ENCODE results near the gene SLC5A9. TPM values are rescaled to one million over a fixed set of nuclear protein-coding genes. Genes with fewer than 3 reads are reported as not detected.

The SLC5A9 gene
- total and polyA plus RNA-seq, 2 of the 13 experiments (the other 11 are each of a cell fraction or from before 2014, with no cell fraction given): 42.0 to 65.0 TPM

DNA sequence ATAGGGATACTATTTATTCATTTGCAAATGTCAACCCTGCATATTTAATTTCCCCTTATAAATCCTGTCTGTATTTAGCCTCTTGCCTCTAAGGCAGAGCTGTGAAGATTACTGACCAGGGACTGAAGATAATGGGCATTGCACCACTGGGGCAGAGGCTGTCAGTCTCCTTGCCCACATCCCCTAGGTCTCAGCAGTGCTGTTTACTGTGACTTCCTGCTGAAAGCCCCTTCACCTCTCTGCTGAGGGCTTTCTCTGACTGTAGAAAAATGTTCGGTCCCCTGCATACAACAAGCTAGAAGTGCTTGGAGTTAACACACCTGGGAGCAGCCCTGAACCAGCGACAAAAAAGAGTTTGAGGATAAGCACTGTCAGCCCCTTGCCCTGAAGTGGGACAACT, 28.8 kb downstream of the SLC5A9 start (continued):
- TF ChIP-seq ZSCAN5A (CRISPR knock-in tag; IDR thresholded peaks at IDR 0.05; ENCODE audit: borderline replicate concordance): no peak
- no peak for TF ChIP-seq ZNF879 (CRISPR knock-in tag; IDR thresholded peaks at IDR 0.05)
- no peak for TF ChIP-seq DNMT3B (CRISPR knock-in tag; conservative IDR thresholded peaks at IDR 0.05)
- no peak for TF ChIP-seq SIX1 (CRISPR knock-in tag; IDR thresholded peaks at IDR 0.05; ENCODE audit: borderline replicate concordance)

DNA sequence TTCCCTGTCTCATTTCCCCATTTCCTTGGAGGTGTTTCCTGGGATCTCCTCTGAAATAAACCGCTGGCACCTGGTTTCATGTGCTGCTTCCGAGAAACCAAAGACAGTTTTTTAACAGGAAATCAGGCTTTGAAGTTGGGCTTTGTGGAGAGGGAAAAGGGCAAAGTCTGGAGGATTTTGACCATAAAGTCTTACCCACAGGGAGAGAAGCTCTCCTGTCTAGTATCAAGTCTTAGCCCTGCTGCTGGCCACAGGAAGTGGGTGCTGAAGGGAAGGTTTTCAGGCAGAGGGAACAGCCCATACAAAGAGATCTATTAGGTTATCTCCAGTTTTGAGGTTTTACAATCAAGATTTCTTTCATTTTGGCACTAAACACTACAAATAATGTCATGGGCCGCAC, 29.3 kb downstream of the SLC5A9 start:
- no peak overlapping the region for H2AFZ ChIP-seq (ENCODE audit: low read length)
- H3K9me3 ChIP-seq (ENCODE audit: low read length): no peaks in the 10 kb centered on the region
- H3K79me2 ChIP-seq (ENCODE audit: insufficient read depth, low read length): no peaks in the 10 kb centered on the region
- FAIRE-seq (no peak), DNase-seq (ENCODE audit: low spot score) (no peak), ATAC-seq (no peak; the same call in 2 of the 3 replicates)
- H3K4me2 ChIP-seq (ENCODE audit: low read depth, low read length): no peak overlapping the region
- H4K20me1 ChIP-seq (ENCODE audit: insufficient read depth, low read length): no peaks in the 10 kb centered on the region
- H3K9ac ChIP-seq (ENCODE audit: insufficient read depth, low read depth, low read length): no peak overlapping the region
- intact Hi-C loops (cut with micrococcal nuclease; ENCODE audit: unreplicated experiment): no loop called here
- ChIA-PET CTCF (ENCODE audit: low intra/inter-chr PET ratio, low total read pairs) (no interaction called here), POLR2A (interaction anchor here (2.1 kb wide), 1 partner anchor 34 kb away, joined by 4 read pairs; no protein-coding TSS in a partner anchor)
- H3K27me3 ChIP-seq (ENCODE audit: control insufficient read depth in 1 of 2, insufficient read depth in 2 of 2, low read length in 2 of 2): no peaks in the 10 kb centered on the region
- no peak overlapping the region for H3K27ac ChIP-seq (ENCODE audit: extremely low read length, insufficient read depth, low read length)
- H3K4me1 ChIP-seq (ENCODE audit: insufficient read depth, low read length): no peaks in the 10 kb centered on the region
- WGBS (ENCODE audit: low lambda C conversion rate): 93% methylated on average over 3 of the region's 3 CpGs
- in situ Hi-C loops (cut with HindIII; ENCODE audit: extremely low pct_ligation_motif_present, low pct_unique_long_range_greater_than_20kb): no loop called here
- H3K36me3 ChIP-seq (replicated peaks in 1 of 2; ENCODE audit: control insufficient read depth in 1 of 2, insufficient read depth in 2 of 2, low read length in 2 of 2): peaks cover 4 to 17% of the 10 kb centered on the region in 2 experiments; a peak in 3 of 5 replicates
- TF ChIP-seq NBN (conservative IDR thresholded peaks at IDR 0.05): no peak
- BruUV-seq (replicated peaks): no TSS peak
- no peak overlapping the region for H3K4me3 ChIP-seq (replicated peaks in 1 of 3; ENCODE audit: insufficient read depth in 1 of 3, low read depth in 2 of 3, low read length in 3 of 3)

DNA sequence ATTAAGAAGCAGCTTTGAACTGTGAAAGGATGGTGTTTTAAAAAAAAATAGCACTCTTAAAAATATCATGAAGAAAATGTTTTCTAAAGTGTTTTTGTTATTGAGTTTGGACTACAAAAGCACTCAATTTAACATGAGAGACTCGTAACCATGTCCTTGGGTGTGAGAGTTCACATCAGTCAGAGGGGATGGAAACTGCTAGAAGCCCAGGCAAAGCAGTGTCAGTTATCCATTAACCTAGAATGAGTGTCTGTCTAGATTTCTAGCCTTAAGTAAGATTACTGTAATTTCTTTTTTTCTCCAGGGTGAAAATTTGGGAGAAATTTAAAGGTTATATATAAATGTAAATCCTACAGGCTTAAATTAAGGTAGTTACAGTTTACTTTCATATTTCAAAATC, 31.7 kb downstream of the SLC5A9 start:
- POLR2A ChIA-PET: no interaction called here
- Histone ChIP-seq H2AFZ (ENCODE audit: low read length) (no peak overlapping the region), H3K9ac (ENCODE audit: insufficient read depth, low read depth, low read length) (no peak overlapping the region), H3K79me2 (ENCODE audit: insufficient read depth, low read length) (no peaks in the 10 kb centered on the region), H3K9me3 (ENCODE audit: low read length) (no peaks in the 10 kb centered on the region), H3K4me2 (ENCODE audit: low read depth, low read length) (no peak overlapping the region), H4K20me1 (ENCODE audit: insufficient read depth, low read length) (no peaks in the 10 kb centered on the region), H3K27ac (ENCODE audit: extremely low read length, insufficient read depth, low read length) (no peak overlapping the region), H3K27me3 (ENCODE audit: control insufficient read depth in 1 of 2, insufficient read depth in 2 of 2, low read length in 2 of 2) (no peaks in the 10 kb centered on the region), H3K36me3 (replicated peaks in 1 of 2; ENCODE audit: control insufficient read depth in 1 of 2, insufficient read depth in 2 of 2, low read length in 2 of 2) (no peaks in the 10 kb centered on the region), H3K4me3 (replicated peaks in 1 of 3; ENCODE audit: insufficient read depth in 1 of 3, low read depth in 2 of 3, low read length in 3 of 3) (no peak overlapping the region), H3K4me1 (ENCODE audit: insufficient read depth, low read length) (no peaks in the 10 kb centered on the region)
- FAIRE-seq (no peak), DNase-seq (ENCODE audit: low spot score) (no peak), ATAC-seq (no peak)
- intact Hi-C loops (cut with micrococcal nuclease; ENCODE audit: unreplicated experiment) (no loop called here), in situ Hi-C loops (cut with HindIII; ENCODE audit: extremely low pct_ligation_motif_present, low pct_unique_long_range_greater_than_20kb) (no loop called here)
- no TSS peak for BruUV-seq (replicated peaks)
- TF ChIP-seq ZZZ3 (CRISPR knock-in tag; IDR thresholded peaks at IDR 0.05; ENCODE audit: borderline replicate concordance) (no peak), RNF2 (conservative IDR thresholded peaks at IDR 0.05; ENCODE audit: low read depth) (no peak), SSRP1 (CRISPR knock-in tag; IDR thresholded peaks at IDR 0.05) (no peak)
- CTCF ChIA-PET (ENCODE audit: low intra/inter-chr PET ratio, low total read pairs): no interaction called here
- 63% methylated on average over 1 of the region's 1 CpG for WGBS (ENCODE audit: low lambda C conversion rate)
